HepG2 (cell line): ENCODE measurements around the gene CCDC34. TPM values are rescaled to one million over a fixed set of nuclear protein-coding genes. Genes with fewer than 3 reads are reported as not detected.

ENCODE experiments used
- ATAC-seq: fragments of 200-7000 bp; cut with Tn5 transposase; 3 replicates; pipeline ENCODE4 v1.9.1; 2020; ENCODE audit warnings: mild to moderate bottlenecking, moderate library complexity
- BruUV-seq: library from RNA; stranded (reverse); fragments of 400-500 nt; replicated peaks from 2 replicates; lab custom pipeline; 2021; lab: Mats Ljungman, UMichigan
- CTCF ChIA-PET: fragments of 300-600 bp; formaldehyde crosslinking; extraction: SDS; loops from one replicate; lab custom pipeline; 2021; ENCODE audit warnings: low total read pairs, inconsistent platforms, low intra/inter-chr PET ratio; lab: Yijun Ruan, JAX
- POLR2A ChIA-PET: fragments of 350-600 bp; sonication (Branson Sonifier 250); formaldehyde crosslinking; loops from one replicate; lab custom pipeline; 2020; ENCODE audit warnings: antibody characterized with exemption, inconsistent platforms; lab: Yijun Ruan, JAX
- DNase-seq: peaks from one replicate; pipeline ENCODE4 v3.0.0-alpha.2; 2015; ENCODE audit warnings: low spot score
- FAIRE-seq: peaks from 3 replicates; lab custom pipeline; 2011; peaks lifted over from hg19 to GRCh38; lab: Jason Lieb, UNC
- H2AFZ ChIP-seq: one replicate; pipeline ENCODE4 v1.6.1; 2011; ENCODE audit warnings: low read length, inconsistent platforms
- H3K27ac ChIP-seq: fragments of 300-600 bp; 3 replicates; pipeline ENCODE4 v1.8.0; 2011; ENCODE audit warnings: mixed run types, mild to moderate bottlenecking, mixed read lengths, low read length, inconsistent platforms; ENCODE audit not compliant: insufficient read depth; ENCODE audit errors: extremely low read length
- H3K27me3 ChIP-seq, 2 experiments: fragments of 200-600 bp in 1 of 2; 2 replicates in 1 of 2; 3 replicates in 1 of 2; pipeline versions ENCODE4 v1.6.0 to v1.8.0; 2011; ENCODE audit warnings: low read length in 2 of 2, mild to moderate bottlenecking in 2 of 2, moderate library complexity in 2 of 2, inconsistent platforms in 1 of 2; ENCODE audit not compliant: insufficient read depth in 2 of 2, control insufficient read depth in 1 of 2
- H3K36me3 ChIP-seq, 2 experiments: fragments of 200-600 bp in 1 of 2; replicated peaks in 1 of 2; 2 replicates in 1 of 2; 3 replicates in 1 of 2; pipeline versions ENCODE4 v1.5.1 to v1.8.0; 2011; ENCODE audit warnings: low read length in 2 of 2, inconsistent platforms in 1 of 2; ENCODE audit not compliant: insufficient read depth in 2 of 2, control insufficient read depth in 1 of 2
- H3K4me1 ChIP-seq: 2 replicates; pipeline ENCODE4 v1.5.1; 2012; ENCODE audit warnings: low read length, inconsistent platforms; ENCODE audit not compliant: insufficient read depth
- H3K4me2 ChIP-seq: 2 replicates; pipeline ENCODE4 v1.6.0; 2011; ENCODE audit warnings: low read depth, low read length, inconsistent platforms
- H3K4me3 ChIP-seq, 3 experiments: fragments of 200-600 bp in 1 of 3; sonication (generic), shearing (Covaris generic) in 1 of 3; replicated peaks in 1 of 3; 2 replicates each; pipeline ENCODE4 v1.5.1; 2011 to 2016; ENCODE audit warnings: low read length in 3 of 3, inconsistent platforms in 2 of 3, low read depth in 2 of 3, mild to moderate bottlenecking in 2 of 3, control low read depth in 1 of 3, mixed read lengths in 1 of 3; ENCODE audit not compliant: insufficient read depth in 1 of 3
- H3K79me2 ChIP-seq: one replicate; pipeline ENCODE4 v1.6.1; 2011; ENCODE audit warnings: low read length, inconsistent platforms; ENCODE audit not compliant: insufficient read depth
- H3K9ac ChIP-seq: 2 replicates; pipeline ENCODE4 v1.6.0; 2011; ENCODE audit warnings: mild to moderate bottlenecking, low read depth, low read length, inconsistent platforms; ENCODE audit not compliant: insufficient read depth
- H3K9me3 ChIP-seq: 2 replicates; pipeline ENCODE4 v1.5.1; 2012; ENCODE audit warnings: mild to moderate bottlenecking, low read length
- H4K20me1 ChIP-seq: 2 replicates; pipeline ENCODE4 v1.6.0; 2011; ENCODE audit warnings: inconsistent platforms, mild to moderate bottlenecking, low read length, moderate library complexity; ENCODE audit not compliant: insufficient read depth
- ESRRA ChIP-seq: sonication (generic); formaldehyde crosslinking; IDR thresholded peaks from 2 replicates; pipeline ENCODE4 v1.5.1; 2020; ENCODE audit warnings: mild to moderate bottlenecking, low read depth, missing genetic modification reagents
- KAT7 ChIP-seq: IDR thresholded peaks from 2 replicates; pipeline ENCODE4 v1.6.1; 2018; ENCODE audit warnings: borderline replicate concordance, missing compliant biosample characterization
- KDM4B ChIP-seq: sonication (generic); formaldehyde crosslinking; IDR thresholded peaks from 2 replicates; pipeline ENCODE4 v1.4.0; 2020; ENCODE audit warnings: missing genetic modification reagents
- PAWR ChIP-seq: sonication (generic); formaldehyde crosslinking; IDR thresholded peaks from 2 replicates; pipeline ENCODE4 v1.4.0; 2020; ENCODE audit warnings: missing genetic modification reagents, mild to moderate bottlenecking, borderline replicate concordance
- SNAPC2 ChIP-seq: sonication (generic); formaldehyde crosslinking; IDR thresholded peaks from 2 replicates; pipeline ENCODE4 v1.8.1; 2022; ENCODE audit warnings: mild to moderate bottlenecking, missing genetic modification reagents
- TBX3 ChIP-seq: fragments of 450-650 bp; IDR thresholded peaks from 2 replicates; pipeline ENCODE4 v1.6.1; 2017; ENCODE audit warnings: antibody characterized with exemption, mild to moderate bottlenecking, inconsistent platforms, borderline replicate concordance
- YY1 ChIP-seq: IDR thresholded peaks from 2 replicates; pipeline ENCODE4 v1.6.1; 2011; ENCODE audit warnings: low read length, low read depth, moderate library complexity, mild to moderate bottlenecking; ENCODE audit not compliant: insufficient read depth, insufficient replicate concordance
- ZNF101 ChIP-seq: sonication (generic); formaldehyde crosslinking; IDR thresholded peaks from 2 replicates; pipeline ENCODE4 v1.4.0; 2020; ENCODE audit warnings: mild to moderate bottlenecking, low read depth, missing genetic modification reagents, borderline replicate concordance
- ZNF256 ChIP-seq: sonication (generic); formaldehyde crosslinking; conservative IDR thresholded peaks from 2 replicates; pipeline ENCODE4 v1.4.0; 2020; ENCODE audit warnings: missing genetic modification reagents
- ZNF615 ChIP-seq: sonication (generic); formaldehyde crosslinking; IDR thresholded peaks from 2 replicates; pipeline ENCODE4 v1.5.0; 2020; ENCODE audit warnings: mild to moderate bottlenecking, missing genetic modification reagents, borderline replicate concordance
- ZNF749 ChIP-seq: sonication (generic); formaldehyde crosslinking; IDR thresholded peaks from 2 replicates; pipeline ENCODE4 v1.8.0; 2022; ENCODE audit warnings: mild to moderate bottlenecking, missing genetic modification reagents, moderate library complexity, borderline replicate concordance
- WGBS: methylation state at CpG from one replicate; pipeline ENCODE4 v1.1.6; 2017; ENCODE audit warnings: low lambda C conversion rate; 5-methylcytosine and 5-hydroxymethylcytosine counted together
- in situ Hi-C: cut with HindIII; loops from 2 replicates; pipeline ENCODE4 v1.10.0; 2017; ENCODE audit warnings: low pct_unique_long_range_greater_than_20kb; ENCODE audit not compliant: extremely low pct_ligation_motif_present
- intact Hi-C: fragments of 100-400 bp; cut with micrococcal nuclease; formaldehyde crosslinking; loops from one replicate; pipeline ENCODE4 v1.10.0; 2022; ENCODE audit not compliant: unreplicated experiment
- polyA plus RNA-seq, 8 experiments: library from polyadenylated mRNA; depleted of rRNA in 3 of 8; stranded (reverse) in 7 of 8; unstranded in 1 of 8; fragments of >200 nt; fragmentation: Illumina TruSeq in 4 of 8; extraction: Trizol in 4 of 8; gene quantifications; 2 replicates each; pipeline versions ENCODE4 v1.2.1 to v1.2.3, GENCODE V29; 2011 to 2016; ENCODE audit warnings: low read depth in 4 of 8, missing spikeins in 1 of 8, mixed read lengths in 1 of 8; ENCODE audit not compliant: insufficient read depth in 1 of 8
- total RNA-seq, 5 experiments: library from RNA; depleted of rRNA; stranded (reverse); fragments of >200 nt; fragmentation: Illumina TruSeq; extraction: Trizol; gene quantifications; 2 replicates each; pipeline ENCODE4 v1.2.3, GENCODE V29; 2016; ENCODE audit warnings: low read depth in 1 of 5
- TF ChIP-seq, protein P1 (sequence below): sonication (generic); formaldehyde crosslinking; IDR thresholded peaks from 2 replicates; pipeline ENCODE4 v1.8.1; 2023; ENCODE audit warnings: mild to moderate bottlenecking, missing genetic modification reagents, borderline replicate concordance
- TF ChIP-seq, protein P2 (sequence below): sonication (generic); formaldehyde crosslinking; conservative IDR thresholded peaks from 2 replicates; pipeline ENCODE4 v1.4.0; 2020; ENCODE audit warnings: mild to moderate bottlenecking, missing genetic modification reagents, moderate library complexity
- TF ChIP-seq, protein P3 (sequence below): sonication (generic); formaldehyde crosslinking; IDR thresholded peaks from 2 replicates; pipeline ENCODE4 v1.4.0; 2020; ENCODE audit warnings: low read depth, missing genetic modification reagents
- TF ChIP-seq, protein P4 (sequence below): sonication (generic); formaldehyde crosslinking; IDR thresholded peaks from 2 replicates; pipeline ENCODE4 v1.4.0; 2020; ENCODE audit warnings: mild to moderate bottlenecking, missing genetic modification reagents, borderline replicate concordance

Gene CCDC34
- total and polyA plus RNA-seq, 2 of the 13 experiments (the other 11 are each of a cell fraction or from before 2014, with no cell fraction given) = 7.6 to 34.3 TPM

DNA sequence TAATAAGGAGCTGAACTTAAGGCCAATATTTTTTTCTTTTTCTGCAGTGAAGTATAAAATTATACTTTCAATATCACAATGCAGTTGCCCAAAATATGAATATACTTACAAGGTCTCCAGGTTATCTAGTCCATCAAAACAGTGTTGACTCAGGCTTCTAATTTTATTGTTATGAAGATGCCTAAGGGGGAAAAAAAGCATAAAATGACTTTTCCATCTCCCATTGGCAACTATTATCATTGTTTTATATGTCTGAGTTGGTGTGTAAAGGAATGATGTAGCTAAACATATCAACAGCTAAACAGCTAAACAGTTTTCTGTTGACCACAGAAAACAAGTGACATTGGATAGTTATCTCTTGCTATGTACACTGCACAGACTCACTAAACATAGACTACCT lies 21.2 kb upstream of the CCDC34 start (continued):
- TF ChIP-seq SNAPC2 (no peak), YY1 (no peak), ZNF749 (CRISPR knock-in tag) (no peak), ZNF615 (CRISPR knock-in tag) (no peak), KDM4B (CRISPR knock-in tag) (no peak), PAWR (CRISPR knock-in tag) (no peak)
- TF ChIP-seq, protein P1, sequence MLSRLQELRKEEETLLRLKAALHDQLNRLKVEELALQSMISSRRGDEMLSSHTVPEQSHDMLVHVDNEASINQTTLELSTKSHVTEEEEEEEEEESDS = no peak
- TF ChIP-seq, protein P2, sequence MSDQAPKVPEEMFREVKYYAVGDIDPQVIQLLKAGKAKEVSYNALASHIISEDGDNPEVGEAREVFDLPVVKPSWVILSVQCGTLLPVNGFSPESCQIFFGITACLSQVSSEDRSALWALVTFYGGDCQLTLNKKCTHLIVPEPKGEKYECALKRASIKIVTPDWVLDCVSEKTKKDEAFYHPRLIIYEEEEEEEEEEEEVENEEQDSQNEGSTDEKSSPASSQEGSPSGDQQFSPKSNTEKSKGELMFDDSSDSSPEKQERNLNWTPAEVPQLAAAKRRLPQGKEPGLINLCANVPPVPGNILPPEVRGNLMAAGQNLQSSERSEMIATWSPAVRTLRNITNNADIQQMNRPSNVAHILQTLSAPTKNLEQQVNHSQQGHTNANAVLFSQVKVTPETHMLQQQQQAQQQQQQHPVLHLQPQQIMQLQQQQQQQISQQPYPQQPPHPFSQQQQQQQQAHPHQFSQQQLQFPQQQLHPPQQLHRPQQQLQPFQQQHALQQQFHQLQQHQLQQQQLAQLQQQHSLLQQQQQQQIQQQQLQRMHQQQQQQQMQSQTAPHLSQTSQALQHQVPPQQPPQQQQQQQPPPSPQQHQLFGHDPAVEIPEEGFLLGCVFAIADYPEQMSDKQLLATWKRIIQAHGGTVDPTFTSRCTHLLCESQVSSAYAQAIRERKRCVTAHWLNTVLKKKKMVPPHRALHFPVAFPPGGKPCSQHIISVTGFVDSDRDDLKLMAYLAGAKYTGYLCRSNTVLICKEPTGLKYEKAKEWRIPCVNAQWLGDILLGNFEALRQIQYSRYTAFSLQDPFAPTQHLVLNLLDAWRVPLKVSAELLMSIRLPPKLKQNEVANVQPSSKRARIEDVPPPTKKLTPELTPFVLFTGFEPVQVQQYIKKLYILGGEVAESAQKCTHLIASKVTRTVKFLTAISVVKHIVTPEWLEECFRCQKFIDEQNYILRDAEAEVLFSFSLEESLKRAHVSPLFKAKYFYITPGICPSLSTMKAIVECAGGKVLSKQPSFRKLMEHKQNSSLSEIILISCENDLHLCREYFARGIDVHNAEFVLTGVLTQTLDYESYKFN = no peak

DNA sequence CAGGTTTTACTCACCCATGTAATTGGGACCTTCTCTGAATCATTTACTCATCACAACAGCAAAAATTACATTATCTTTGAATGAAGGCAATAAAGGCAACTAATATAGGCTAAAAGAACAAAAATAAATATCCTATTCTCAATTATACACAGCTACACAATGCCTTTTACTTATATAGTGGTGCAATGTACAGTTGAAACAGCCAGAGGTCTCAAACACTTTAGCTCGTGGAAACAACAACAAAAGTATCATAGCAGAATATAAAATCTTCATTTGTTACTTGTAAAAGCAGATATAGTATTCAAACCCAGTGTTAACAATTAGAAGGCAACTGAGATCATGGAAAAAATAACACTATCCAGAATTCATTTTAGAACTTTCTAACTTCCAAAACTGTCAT lies 20.6 kb upstream of the CCDC34 start:
- peaks cover 18 to 65% of the 10 kb centered on the region in 2 experiments for H3K36me3 ChIP-seq
- FAIRE-seq (no peak), DNase-seq (no peak), ATAC-seq (no peak)
- H3K4me2 ChIP-seq = no peak overlapping the region
- POLR2A ChIA-PET = interaction anchor here (2.6 kb wide), 1 partner anchor 12 kb away, joined by 10 read pairs; no protein-coding TSS in a partner anchor
- H3K9ac ChIP-seq = no peak overlapping the region
- WGBS = 100% methylated on average over 1 of the region's 1 CpG
- intact Hi-C loops (no loop called here), in situ Hi-C loops (no loop called here)
- H3K4me1 ChIP-seq = peaks cover 25% of the 10 kb centered on the region
- H3K27ac ChIP-seq = no peak overlapping the region
- BruUV-seq = no TSS peak
- no peaks in the 10 kb centered on the region for H4K20me1 ChIP-seq
- CTCF ChIA-PET = no interaction called here
- H2AFZ ChIP-seq = no peak overlapping the region
- H3K27me3 ChIP-seq = no peaks in the 10 kb centered on the region
- H3K4me3 ChIP-seq = no peak overlapping the region
- H3K79me2 ChIP-seq = no peaks in the 10 kb centered on the region
- no peaks in the 10 kb centered on the region for H3K9me3 ChIP-seq
- TF ChIP-seq ZNF101 (CRISPR knock-in tag) (no peak), TBX3 (no peak), ESRRA (CRISPR knock-in tag) (no peak), ZNF256 (CRISPR knock-in tag) (no peak), KAT7 (CRISPR knock-in tag) (no peak)
- TF ChIP-seq, protein P3, sequence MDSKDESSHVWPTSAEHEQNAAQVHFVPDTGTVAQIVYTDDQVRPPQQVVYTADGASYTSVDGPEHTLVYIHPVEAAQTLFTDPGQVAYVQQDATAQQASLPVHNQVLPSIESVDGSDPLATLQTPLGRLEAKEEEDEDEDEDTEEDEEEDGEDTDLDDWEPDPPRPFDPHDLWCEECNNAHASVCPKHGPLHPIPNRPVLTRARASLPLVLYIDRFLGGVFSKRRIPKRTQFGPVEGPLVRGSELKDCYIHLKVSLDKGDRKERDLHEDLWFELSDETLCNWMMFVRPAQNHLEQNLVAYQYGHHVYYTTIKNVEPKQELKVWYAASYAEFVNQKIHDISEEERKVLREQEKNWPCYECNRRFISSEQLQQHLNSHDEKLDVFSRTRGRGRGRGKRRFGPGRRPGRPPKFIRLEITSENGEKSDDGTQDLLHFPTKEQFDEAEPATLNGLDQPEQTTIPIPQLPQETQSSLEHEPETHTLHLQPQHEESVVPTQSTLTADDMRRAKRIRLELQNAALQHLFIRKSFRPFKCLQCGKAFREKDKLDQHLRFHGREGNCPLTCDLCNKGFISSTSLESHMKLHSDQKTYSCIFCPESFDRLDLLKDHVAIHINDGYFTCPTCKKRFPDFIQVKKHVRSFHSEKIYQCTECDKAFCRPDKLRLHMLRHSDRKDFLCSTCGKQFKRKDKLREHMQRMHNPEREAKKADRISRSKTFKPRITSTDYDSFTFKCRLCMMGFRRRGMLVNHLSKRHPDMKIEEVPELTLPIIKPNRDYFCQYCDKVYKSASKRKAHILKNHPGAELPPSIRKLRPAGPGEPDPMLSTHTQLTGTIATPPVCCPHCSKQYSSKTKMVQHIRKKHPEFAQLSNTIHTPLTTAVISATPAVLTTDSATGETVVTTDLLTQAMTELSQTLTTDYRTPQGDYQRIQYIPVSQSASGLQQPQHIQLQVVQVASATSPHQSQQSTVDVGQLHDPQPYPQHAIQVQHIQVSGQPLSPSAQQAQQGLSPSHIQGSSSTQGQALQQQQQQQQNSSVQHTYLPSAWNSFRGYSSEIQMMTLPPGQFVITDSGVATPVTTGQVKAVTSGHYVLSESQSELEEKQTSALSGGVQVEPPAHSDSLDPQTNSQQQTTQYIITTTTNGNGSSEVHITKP (CRISPR knock-in tag) = no peak
- TF ChIP-seq, protein P4, sequence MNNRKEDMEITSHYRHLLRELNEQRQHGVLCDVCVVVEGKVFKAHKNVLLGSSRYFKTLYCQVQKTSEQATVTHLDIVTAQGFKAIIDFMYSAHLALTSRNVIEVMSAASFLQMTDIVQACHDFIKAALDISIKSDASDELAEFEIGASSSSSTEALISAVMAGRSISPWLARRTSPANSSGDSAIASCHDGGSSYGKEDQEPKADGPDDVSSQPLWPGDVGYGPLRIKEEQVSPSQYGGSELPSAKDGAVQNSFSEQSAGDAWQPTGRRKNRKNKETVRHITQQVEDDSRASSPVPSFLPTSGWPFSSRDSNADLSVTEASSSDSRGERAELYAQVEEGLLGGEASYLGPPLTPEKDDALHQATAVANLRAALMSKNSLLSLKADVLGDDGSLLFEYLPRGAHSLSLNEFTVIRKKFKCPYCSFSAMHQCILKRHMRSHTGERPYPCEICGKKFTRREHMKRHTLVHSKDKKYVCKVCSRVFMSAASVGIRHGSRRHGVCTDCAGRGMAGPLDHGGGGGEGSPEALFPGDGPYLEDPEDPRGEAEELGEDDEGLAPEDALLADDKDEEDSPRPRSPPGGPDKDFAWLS (CRISPR knock-in tag) = no peak
